GM12872 (cell line): Measurements from ENCODE around the gene DHTKD1.

Source experiments
- TF ChIP-seq, protein P1 (sequence below): IDR thresholded peaks from 3 replicates; pipeline ENCODE4 v1.5.1; 2011; ENCODE audit warnings: low read depth, mild to moderate bottlenecking, low read length, moderate library complexity; ENCODE audit not compliant: insufficient read depth

DHTKD1 gene

GRCh38 chr10:12036073-12036655 is 32.6 kb upstream of the DHTKD1 start:
- TF ChIP-seq, protein P1, sequence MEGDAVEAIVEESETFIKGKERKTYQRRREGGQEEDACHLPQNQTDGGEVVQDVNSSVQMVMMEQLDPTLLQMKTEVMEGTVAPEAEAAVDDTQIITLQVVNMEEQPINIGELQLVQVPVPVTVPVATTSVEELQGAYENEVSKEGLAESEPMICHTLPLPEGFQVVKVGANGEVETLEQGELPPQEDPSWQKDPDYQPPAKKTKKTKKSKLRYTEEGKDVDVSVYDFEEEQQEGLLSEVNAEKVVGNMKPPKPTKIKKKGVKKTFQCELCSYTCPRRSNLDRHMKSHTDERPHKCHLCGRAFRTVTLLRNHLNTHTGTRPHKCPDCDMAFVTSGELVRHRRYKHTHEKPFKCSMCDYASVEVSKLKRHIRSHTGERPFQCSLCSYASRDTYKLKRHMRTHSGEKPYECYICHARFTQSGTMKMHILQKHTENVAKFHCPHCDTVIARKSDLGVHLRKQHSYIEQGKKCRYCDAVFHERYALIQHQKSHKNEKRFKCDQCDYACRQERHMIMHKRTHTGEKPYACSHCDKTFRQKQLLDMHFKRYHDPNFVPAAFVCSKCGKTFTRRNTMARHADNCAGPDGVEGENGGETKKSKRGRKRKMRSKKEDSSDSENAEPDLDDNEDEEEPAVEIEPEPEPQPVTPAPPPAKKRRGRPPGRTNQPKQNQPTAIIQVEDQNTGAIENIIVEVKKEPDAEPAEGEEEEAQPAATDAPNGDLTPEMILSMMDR: no peak

GRCh38 chr10:12041766-12042408 is 26.9 kb upstream of the DHTKD1 start:
- TF ChIP-seq, protein P1: no peak

DNA sequence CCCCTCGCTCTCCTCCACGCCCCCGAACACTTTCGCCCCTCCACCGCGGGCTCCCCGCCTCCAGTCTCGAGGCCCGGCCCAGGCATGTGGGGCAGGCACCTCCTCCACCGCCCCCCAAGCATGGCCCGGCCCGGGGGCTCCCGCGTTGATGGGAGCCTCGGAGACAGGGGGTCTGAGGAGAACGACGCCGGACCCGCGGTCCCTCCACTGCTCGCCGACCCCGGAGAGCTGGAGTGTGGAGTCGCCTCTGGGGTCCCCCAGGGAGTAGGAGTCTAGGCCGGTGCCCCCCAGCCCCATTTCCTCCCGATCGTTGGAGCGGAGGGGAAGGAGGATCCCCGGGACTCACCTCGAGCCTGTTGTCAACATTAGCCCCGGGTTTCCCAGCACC is 26.4 kb upstream of the DHTKD1 start:
- TF ChIP-seq, protein P1: no peak

DNA sequence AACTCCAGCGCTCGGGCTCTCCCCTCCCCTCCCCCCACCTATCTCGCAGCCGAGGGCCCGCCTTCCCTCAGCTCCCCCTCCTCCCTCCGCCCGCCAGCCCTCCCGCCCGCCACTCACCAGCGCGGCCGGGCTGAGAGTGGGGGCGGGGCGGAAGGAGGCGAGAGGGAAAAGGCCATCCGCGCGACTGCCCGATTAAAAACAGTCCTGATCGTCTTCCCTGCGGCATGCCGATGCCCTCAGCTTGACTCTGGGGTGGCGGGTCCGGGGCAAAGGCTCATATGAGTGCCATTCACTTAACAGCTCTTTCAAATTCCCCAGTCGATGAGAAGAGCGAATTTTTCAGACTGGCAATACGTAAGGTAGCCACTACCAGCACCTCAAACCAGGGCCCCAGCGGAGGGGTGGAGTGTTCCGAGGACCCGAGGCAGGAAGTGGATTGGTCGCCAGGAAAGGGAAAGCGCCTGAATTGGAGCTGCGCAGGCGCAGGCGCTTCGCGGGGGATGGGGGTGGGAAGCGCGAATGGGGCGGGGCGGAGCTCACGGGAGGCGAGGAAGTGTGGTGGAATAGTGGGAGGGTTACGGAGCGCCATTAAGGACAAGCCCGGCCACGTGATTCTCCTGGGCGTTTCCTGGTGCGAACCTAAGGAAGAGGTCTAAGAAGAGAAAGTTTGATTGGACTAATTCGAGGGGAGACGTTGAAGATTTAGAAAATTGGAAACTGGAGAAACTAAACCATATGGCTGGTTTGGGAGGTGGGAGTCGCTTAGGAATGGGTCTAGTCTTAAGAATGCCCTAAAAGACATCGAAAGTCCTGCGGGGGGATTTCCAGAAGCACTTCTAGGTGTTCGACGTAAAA is 25.7 kb upstream of the DHTKD1 start, which contains the start of gene UPF2:
Gene UPF2 (minus strand): TSS at position 13 of the 855 bp plus-strand sequence. CDS start 7,386 bp downstream, outside the sequence.
- TF ChIP-seq, protein P1: no peak

- TF ChIP-seq, protein P1: no peak
Measured at GRCh38 chr10:12045596-12045995, 23.2 kb upstream of the DHTKD1 start.

DNA sequence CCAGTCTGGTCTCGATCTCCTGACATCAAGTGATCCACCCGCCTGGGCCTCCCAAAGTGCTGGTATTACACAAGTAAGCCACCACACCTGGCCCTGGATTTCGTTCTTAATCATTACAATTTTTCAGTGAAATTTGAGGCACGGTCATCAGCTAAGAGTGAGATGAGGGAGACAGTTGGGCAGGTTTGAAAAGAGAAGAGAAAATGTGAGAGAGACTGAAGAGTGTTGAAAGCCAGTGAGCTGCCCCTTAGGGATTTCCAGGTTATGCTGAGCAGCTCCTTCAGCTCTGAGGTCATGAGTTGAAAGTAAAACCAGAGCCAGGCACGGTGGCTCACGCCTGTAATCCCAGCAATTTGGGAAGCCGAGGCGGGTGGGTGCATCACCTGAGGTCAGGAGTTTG is 20.2 kb upstream of the DHTKD1 start:
- TF ChIP-seq, protein P1: no peak

DNA sequence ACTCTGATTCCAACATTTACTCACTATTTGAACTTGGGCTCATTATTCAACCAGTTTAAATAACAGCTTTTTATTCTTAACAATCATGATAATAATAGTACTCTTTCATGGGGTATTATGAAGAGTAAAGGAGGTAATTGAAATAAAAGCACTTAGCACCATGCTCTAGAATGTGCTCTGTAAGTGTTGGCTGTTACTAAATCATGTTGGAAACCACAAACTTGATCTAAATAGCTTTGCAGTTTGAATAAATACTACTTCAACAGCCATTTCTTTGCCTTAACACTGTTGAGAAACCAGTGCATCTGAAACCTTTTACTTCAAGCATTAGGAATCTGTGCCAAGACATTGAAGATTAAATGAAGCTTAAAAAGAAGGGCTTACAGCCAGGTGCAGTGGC is 18.2 kb upstream of the DHTKD1 start:
- TF ChIP-seq, protein P1: no peak
